H1 (cell line): ENCODE results near the gene ZNF18. TPM values are rescaled to one million over a fixed set of nuclear protein-coding genes. Genes with fewer than 3 reads are reported as not detected.

ENCODE experiments used
- BRCA1 ChIP-seq: IDR thresholded peaks from 2 replicates; pipeline ENCODE4 v1.6.1; 2012; ENCODE audit warnings: low read depth, low read length, improper control_type of control experiment
- CBX5 ChIP-seq: fragments of 300-800, 300-1000 bp; sonication (generic); IDR thresholded peaks from 2 replicates; pipeline ENCODE4 v1.7.1; 2016; ENCODE audit warnings: antibody characterized with exemption, low read length, low read depth
- EP300 ChIP-seq, 2 experiments: IDR thresholded peaks; 1 replicate in 1 of 2; 2 replicates in 1 of 2; pipeline ENCODE4 v1.6.1; 2011 to 2012; ENCODE audit warnings: low read depth in 2 of 2, low read length in 2 of 2, mild to moderate bottlenecking in 2 of 2, borderline replicate concordance in 1 of 2, inconsistent platforms in 1 of 2, moderate library complexity in 1 of 2
- JUND ChIP-seq: IDR thresholded peaks from 2 replicates; pipeline ENCODE4 v1.6.1; 2011; ENCODE audit warnings: mild to moderate bottlenecking, improper control_type of control experiment, low read length
- PHF8 ChIP-seq: fragments of 200-600 bp; sonication (generic); conservative IDR thresholded peaks from 2 replicates; pipeline ENCODE4 v1.7.1; 2012; ENCODE audit warnings: low read depth, mild to moderate bottlenecking, inconsistent platforms, low read length, moderate library complexity
- POLR2A ChIP-seq, 2 experiments: IDR thresholded peaks; 1 replicate in 1 of 2; 2 replicates in 1 of 2; pipeline ENCODE4 v1.6.1; 2011; ENCODE audit warnings: low read depth in 2 of 2, low read length in 2 of 2, mild to moderate bottlenecking in 2 of 2; ENCODE audit errors: control extremely low read depth in 1 of 2
- RFX5 ChIP-seq: IDR thresholded peaks from 2 replicates; pipeline ENCODE4 v1.6.1; 2011; ENCODE audit warnings: low read depth, low read length, improper control_type of control experiment, borderline replicate concordance
- SAP30 ChIP-seq: fragments of 300-600 bp; sonication (generic); IDR thresholded peaks from 2 replicates; pipeline ENCODE4 v1.7.1; 2012; ENCODE audit warnings: low read length, moderate library complexity, mild to moderate bottlenecking, inconsistent platforms; ENCODE audit not compliant: insufficient read depth, insufficient replicate concordance
- SUZ12 ChIP-seq: fragments of 200-600 bp; sonication (generic); IDR thresholded peaks from 2 replicates; pipeline ENCODE4 v1.6.1; 2012; ENCODE audit warnings: mild to moderate bottlenecking, inconsistent platforms, low read length, moderate library complexity, mixed read lengths
- TAF7 ChIP-seq: optimal IDR thresholded peaks from 2 replicates; pipeline ENCODE3; 2011; ENCODE audit warnings: low read depth, mild to moderate bottlenecking, inconsistent platforms, low read length, moderate library complexity, borderline replicate concordance
- TCF12 ChIP-seq: IDR thresholded peaks from 2 replicates; pipeline ENCODE4 v1.6.1; 2011; ENCODE audit warnings: low read depth, mild to moderate bottlenecking, low read length
- TEAD4 ChIP-seq: IDR thresholded peaks from 2 replicates; pipeline ENCODE4 v1.6.1; 2012; ENCODE audit warnings: low read depth, low read length, inconsistent platforms, mixed read lengths
- polyA plus RNA-seq, 7 experiments: library from polyadenylated mRNA; depleted of rRNA in 3 of 7; stranded (reverse) in 5 of 7; unstranded in 2 of 7; fragments of >200 nt in 5 of 7; fragments of 200-250 nt in 2 of 7; gene quantifications; 1 replicate in 5 of 7; 2 replicates in 1 of 7; 4 replicates in 1 of 7; pipeline versions ENCODE4 v1.2.1 to v1.2.3, GENCODE V29; 2011 to 2013; ENCODE audit warnings: missing spikeins in 2 of 7, mixed read lengths in 2 of 7
- total RNA-seq: library from RNA; stranded (reverse); fragmentation: NEBNext Ultra II Directional; extraction: Animal tissue kit (Norgen Biotek cat#: 25700); gene quantifications from 2 replicates; pipeline ENCODE4 v1.2.1, GENCODE V29; 2021

Gene ZNF18
- total and polyA plus RNA-seq, 2 of the 8 experiments (the other 6 are each of a cell fraction or from before 2014, with no cell fraction given): 3.0 to 9.9 TPM

GRCh38 chr17:11997147-11997971, at the start of gene ZNF18 (continued):
- 0 out of 3 replicates have a peak, but pooled peaks of 1 of the 2 experiments have one; percentile 28 for TF ChIP-seq EP300 (IDR thresholded peaks at IDR 0.05; ENCODE audit: borderline replicate concordance in 1 of 2, low read depth in 2 of 2, low read length in 2 of 2)
- no peak for TF ChIP-seq BRCA1
- no peak for TF ChIP-seq RFX5
- TF ChIP-seq CBX5: no peak
- TF ChIP-seq POLR2A (IDR thresholded peaks at IDR 0.05; ENCODE audit: control extremely low read depth in 1 of 2, low read depth in 2 of 2, low read length in 2 of 2): peak; percentile 98 to 99
- TF ChIP-seq JUND: no peak
- no peak for TF ChIP-seq SUZ12
- TF ChIP-seq SAP30: no peak
- peak; percentile 57; the same call in 1 of the 2 replicates for TF ChIP-seq TEAD4
- no peak for TF ChIP-seq TCF12
- no peak for TF ChIP-seq TAF7
- peak; percentile 93 for TF ChIP-seq PHF8
